ENCODE results near the gene ZCCHC17. TPM values are rescaled to one million over a fixed set of nuclear protein-coding genes. Genes with fewer than 3 reads are reported as not detected.

The ZCCHC17 gene
- total RNA-seq, 1 donor from 2014 or later: 12.2 TPM

DNA sequence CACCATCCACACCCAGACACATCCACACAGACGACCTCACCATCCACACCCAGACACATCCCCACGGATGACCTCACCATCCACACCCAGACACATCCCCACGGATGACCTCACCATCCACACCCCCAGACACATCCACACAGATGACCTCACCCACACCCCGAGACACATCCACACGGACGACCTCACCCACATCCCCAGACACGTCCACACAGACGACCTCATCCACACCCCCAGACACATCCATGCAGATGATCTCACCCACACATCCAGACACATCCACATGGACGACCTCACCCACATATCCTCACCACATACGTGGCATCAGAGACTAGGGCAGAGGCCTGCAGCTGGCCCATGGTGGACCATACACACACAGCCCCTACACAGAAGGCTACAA, 90.8 kb downstream of the ZCCHC17 start:
- intact Hi-C loops (cut with micrococcal nuclease): no loop called here
- H3K27ac ChIP-seq (replicated peaks): no peak overlapping the region
- DNase-seq: no peak
- no peaks in the 10 kb centered on the region for H3K36me3 ChIP-seq
- H3K27me3 ChIP-seq (ENCODE audit: low read depth): peaks cover 11% of the 10 kb centered on the region
- TF ChIP-seq, protein P1, sequence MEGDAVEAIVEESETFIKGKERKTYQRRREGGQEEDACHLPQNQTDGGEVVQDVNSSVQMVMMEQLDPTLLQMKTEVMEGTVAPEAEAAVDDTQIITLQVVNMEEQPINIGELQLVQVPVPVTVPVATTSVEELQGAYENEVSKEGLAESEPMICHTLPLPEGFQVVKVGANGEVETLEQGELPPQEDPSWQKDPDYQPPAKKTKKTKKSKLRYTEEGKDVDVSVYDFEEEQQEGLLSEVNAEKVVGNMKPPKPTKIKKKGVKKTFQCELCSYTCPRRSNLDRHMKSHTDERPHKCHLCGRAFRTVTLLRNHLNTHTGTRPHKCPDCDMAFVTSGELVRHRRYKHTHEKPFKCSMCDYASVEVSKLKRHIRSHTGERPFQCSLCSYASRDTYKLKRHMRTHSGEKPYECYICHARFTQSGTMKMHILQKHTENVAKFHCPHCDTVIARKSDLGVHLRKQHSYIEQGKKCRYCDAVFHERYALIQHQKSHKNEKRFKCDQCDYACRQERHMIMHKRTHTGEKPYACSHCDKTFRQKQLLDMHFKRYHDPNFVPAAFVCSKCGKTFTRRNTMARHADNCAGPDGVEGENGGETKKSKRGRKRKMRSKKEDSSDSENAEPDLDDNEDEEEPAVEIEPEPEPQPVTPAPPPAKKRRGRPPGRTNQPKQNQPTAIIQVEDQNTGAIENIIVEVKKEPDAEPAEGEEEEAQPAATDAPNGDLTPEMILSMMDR (IDR thresholded peaks at IDR 0.05; ENCODE audit: borderline replicate concordance): no peak
- H3K4me3 ChIP-seq: no peak overlapping the region
- H3K4me1 ChIP-seq: peaks cover 19% of the 10 kb centered on the region
- H3K9me3 ChIP-seq (replicated peaks): no peaks in the 10 kb centered on the region

GRCh38 chr1:31389616-31390015, 92.8 kb downstream of the ZCCHC17 start:
- H3K4me1 ChIP-seq: peaks cover 7% of the 10 kb centered on the region
- no peak overlapping the region for H3K27ac ChIP-seq (replicated peaks)
- H3K27me3 ChIP-seq (ENCODE audit: low read depth): peaks cover 19% of the 10 kb centered on the region
- no peak for DNase-seq
- intact Hi-C loops (cut with micrococcal nuclease): no loop called here
- H3K9me3 ChIP-seq (replicated peaks): no peaks in the 10 kb centered on the region
- TF ChIP-seq, protein P1 (IDR thresholded peaks at IDR 0.05; ENCODE audit: borderline replicate concordance): no peak
- no peak overlapping the region for H3K4me3 ChIP-seq
- no peaks in the 10 kb centered on the region for H3K36me3 ChIP-seq

- TF ChIP-seq, protein P1 (IDR thresholded peaks at IDR 0.05; ENCODE audit: borderline replicate concordance): no peak
- Histone ChIP-seq H3K27ac (replicated peaks) (no peak overlapping the region), H3K4me1 (peaks cover 11% of the 10 kb centered on the region), H3K9me3 (replicated peaks) (no peaks in the 10 kb centered on the region), H3K4me3 (no peak overlapping the region), H3K36me3 (no peaks in the 10 kb centered on the region), H3K27me3 (ENCODE audit: low read depth) (peaks cover 16% of the 10 kb centered on the region)
- intact Hi-C loops (cut with micrococcal nuclease): no loop called here
- DNase-seq: no peak
Measured at GRCh38 chr1:31390071-31390470, 93.2 kb downstream of the ZCCHC17 start.

DNA sequence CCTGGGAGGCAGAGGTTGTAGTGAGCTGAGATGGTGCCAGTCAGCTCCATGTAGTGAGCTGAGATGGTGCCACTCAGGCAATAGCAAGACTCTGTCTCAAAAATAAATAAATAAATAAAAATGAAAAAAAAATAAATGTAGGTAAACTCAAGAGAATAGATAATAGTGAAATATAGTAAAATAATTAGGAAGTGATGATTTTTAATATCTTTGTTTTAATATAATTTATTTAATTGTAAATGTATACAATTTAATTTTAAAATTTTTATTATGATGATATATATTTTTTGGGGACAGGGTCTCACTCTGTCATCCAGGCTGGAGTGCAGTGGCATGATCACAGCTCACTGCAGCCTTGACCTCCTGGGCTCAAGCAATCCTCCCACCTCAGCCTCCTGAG, 96.6 kb downstream of the ZCCHC17 start:
- TF ChIP-seq, protein P1 (IDR thresholded peaks at IDR 0.05; ENCODE audit: borderline replicate concordance): no peak
- intact Hi-C loops (cut with micrococcal nuclease): no loop called here
- Histone ChIP-seq H3K27ac (replicated peaks) (no peak overlapping the region), H3K36me3 (no peaks in the 10 kb centered on the region), H3K9me3 (replicated peaks) (no peaks in the 10 kb centered on the region), H3K4me1 (peaks cover 11% of the 10 kb centered on the region), H3K27me3 (ENCODE audit: low read depth) (peaks cover 13% of the 10 kb centered on the region), H3K4me3 (no peak overlapping the region)
- DNase-seq: no peak

GRCh38 chr1:31394584-31395193, 97.9 kb downstream of the ZCCHC17 start:
- Histone ChIP-seq H3K27me3 (ENCODE audit: low read depth) (peaks cover 13% of the 10 kb centered on the region), H3K36me3 (no peaks in the 10 kb centered on the region), H3K9me3 (replicated peaks) (no peaks in the 10 kb centered on the region), H3K4me3 (peak overlapping the region; percentile 57), H3K27ac (replicated peaks) (peak overlapping the region; percentile 55), H3K4me1 (peaks cover 11% of the 10 kb centered on the region)
- peak; percentile 82 for DNase-seq
- intact Hi-C loops (cut with micrococcal nuclease): no loop called here
- TF ChIP-seq, protein P1 (IDR thresholded peaks at IDR 0.05; ENCODE audit: borderline replicate concordance): peak; percentile 90

All from left ventricle myocardium inferior (tissue), 1 donor.